ENCODE data around the gene PGP.

The PGP gene

DNA sequence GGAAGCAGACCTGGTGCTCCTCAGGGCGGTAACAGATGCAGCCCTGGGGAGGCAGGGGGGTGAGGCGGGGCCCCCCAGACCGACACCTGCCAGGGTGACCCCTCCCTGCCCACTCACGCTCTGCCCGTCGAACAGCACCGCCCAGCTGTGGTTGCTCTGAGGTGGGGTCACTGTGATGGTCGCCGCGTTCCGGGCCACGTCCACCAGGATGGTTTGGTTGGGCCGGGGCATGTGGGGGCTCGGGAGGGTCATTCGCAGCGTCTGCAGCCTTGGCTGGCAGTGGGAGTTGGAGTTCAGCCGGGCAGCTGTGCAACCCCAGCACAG is 4.7 kb downstream of the PGP start:
- CTCF ChIA-PET: no interaction called here
- POLR2A ChIA-PET: interaction anchor here (1.1 to 2.0 kb wide), 2 partner anchors 12 to 55 kb away, joined by 3 to 8 read pairs; partner anchors contain the start of gene TRAF7
- DNase-seq (ENCODE audit: extremely low spot score): no peak
- no peak for TF ChIP-seq CTBP1 (IDR thresholded peaks at IDR 0.05; ENCODE audit: borderline replicate concordance)
- TF ChIP-seq BHLHE40 (IDR thresholded peaks at IDR 0.05; ENCODE audit: borderline replicate concordance): no peak
- TF ChIP-seq ZNF384 (IDR thresholded peaks at IDR 0.05): no peak
- no peak for TF ChIP-seq L3MBTL2 (conservative IDR thresholded peaks at IDR 0.05)
- TF ChIP-seq PKNOX1 (IDR thresholded peaks at IDR 0.05): no peak
- no peak for TF ChIP-seq FOXM1 (IDR thresholded peaks at IDR 0.05; ENCODE audit: borderline replicate concordance)
- no peak for TF ChIP-seq SUZ12 (IDR thresholded peaks at IDR 0.05)
- no peak for TF ChIP-seq FOXA1 (IDR thresholded peaks at IDR 0.05)
- TF ChIP-seq NFRKB (IDR thresholded peaks at IDR 0.05): no peak
- TF ChIP-seq ARNT (IDR thresholded peaks at IDR 0.05): no peak
- no peak for TF ChIP-seq TARDBP (IDR thresholded peaks at IDR 0.05)
- TF ChIP-seq LEF1 (IDR thresholded peaks at IDR 0.05; ENCODE audit: borderline replicate concordance): no peak
- no peak for TF ChIP-seq HDGF (IDR thresholded peaks at IDR 0.05; ENCODE audit: borderline replicate concordance)
- TF ChIP-seq ELF4 (IDR thresholded peaks at IDR 0.05): no peak
- TF ChIP-seq FOXK2 (IDR thresholded peaks at IDR 0.05): no peak
- TF ChIP-seq SP1 (IDR thresholded peaks at IDR 0.05): no peak

DNA sequence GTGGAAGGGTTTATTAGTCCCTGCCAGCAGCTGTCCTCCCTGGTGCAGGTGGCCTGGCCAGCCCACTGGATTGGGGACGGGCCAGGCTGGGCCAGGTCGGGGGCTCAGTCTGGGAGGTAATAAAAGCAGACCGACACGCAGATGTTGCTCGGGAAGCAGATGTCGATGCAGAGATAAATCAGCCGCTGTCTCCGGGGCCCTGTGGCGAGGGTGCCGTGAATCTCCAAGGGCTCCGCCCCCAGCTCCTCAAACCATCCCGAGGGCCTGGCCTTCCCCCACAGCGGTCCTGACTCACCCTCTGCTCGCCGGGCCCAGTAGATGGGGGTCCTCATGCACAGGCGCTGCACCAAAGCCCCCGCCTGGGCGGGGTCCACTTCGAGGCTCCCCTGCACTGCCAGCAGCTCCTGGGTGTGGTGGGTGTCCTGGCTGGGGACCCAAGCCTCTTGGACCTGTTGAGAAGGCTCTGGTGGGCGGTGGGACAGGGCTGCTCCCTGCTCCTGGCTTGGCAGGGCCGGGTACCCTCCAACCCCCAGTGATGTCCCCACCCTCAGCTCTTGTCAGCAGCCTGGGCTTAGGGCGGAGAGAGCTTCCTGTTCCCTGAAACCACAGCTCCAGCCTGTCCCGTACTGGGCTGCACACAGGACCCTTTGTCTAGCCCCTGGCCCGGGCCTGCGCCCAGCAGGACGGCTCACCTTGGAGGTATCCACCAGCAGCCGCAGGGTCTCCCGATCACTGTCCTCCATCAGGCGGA is 5.2 kb downstream of the PGP start:
- POLR2A ChIA-PET: interaction anchor here (1.0 to 2.0 kb wide), 4 partner anchors 9 to 55 kb away, joined by 3 to 8 read pairs (median 4); partner anchors contain the start of genes ECI1 and TRAF7
- DNase-seq (ENCODE audit: extremely low spot score): no peak
- CTCF ChIA-PET: no interaction called here
- TF ChIP-seq SP1 (IDR thresholded peaks at IDR 0.05) (no peak), FOXM1 (IDR thresholded peaks at IDR 0.05; ENCODE audit: borderline replicate concordance) (no peak), L3MBTL2 (conservative IDR thresholded peaks at IDR 0.05) (no peak), TARDBP (IDR thresholded peaks at IDR 0.05) (no peak), SUZ12 (IDR thresholded peaks at IDR 0.05) (no peak), BHLHE40 (IDR thresholded peaks at IDR 0.05; ENCODE audit: borderline replicate concordance) (no peak), CTBP1 (IDR thresholded peaks at IDR 0.05; ENCODE audit: borderline replicate concordance) (no peak), ELF4 (IDR thresholded peaks at IDR 0.05) (no peak)

- TF ChIP-seq HDGF (IDR thresholded peaks at IDR 0.05; ENCODE audit: borderline replicate concordance): no peak
- no peak for TF ChIP-seq ZNF384 (IDR thresholded peaks at IDR 0.05)
- no peak for TF ChIP-seq FOXK2 (IDR thresholded peaks at IDR 0.05)
- no peak for TF ChIP-seq ELF4 (IDR thresholded peaks at IDR 0.05)
- TF ChIP-seq PKNOX1 (IDR thresholded peaks at IDR 0.05): no peak
- TF ChIP-seq TARDBP (IDR thresholded peaks at IDR 0.05): no peak
- TF ChIP-seq SUZ12 (IDR thresholded peaks at IDR 0.05): no peak
- no peak for TF ChIP-seq ARNT (IDR thresholded peaks at IDR 0.05)
- no peak for TF ChIP-seq NFRKB (IDR thresholded peaks at IDR 0.05)
- DNase-seq (ENCODE audit: extremely low spot score): no peak
- CTCF ChIA-PET: no interaction called here
- POLR2A ChIA-PET: interaction anchor here (1.0 to 2.0 kb wide), 3 partner anchors 10 to 54 kb away, joined by 3 to 8 read pairs (median 4); partner anchors contain the start of genes ECI1 and TRAF7
Observed at GRCh38 chr16:2208772-2209171, 5.9 kb downstream of the PGP start.

DNA sequence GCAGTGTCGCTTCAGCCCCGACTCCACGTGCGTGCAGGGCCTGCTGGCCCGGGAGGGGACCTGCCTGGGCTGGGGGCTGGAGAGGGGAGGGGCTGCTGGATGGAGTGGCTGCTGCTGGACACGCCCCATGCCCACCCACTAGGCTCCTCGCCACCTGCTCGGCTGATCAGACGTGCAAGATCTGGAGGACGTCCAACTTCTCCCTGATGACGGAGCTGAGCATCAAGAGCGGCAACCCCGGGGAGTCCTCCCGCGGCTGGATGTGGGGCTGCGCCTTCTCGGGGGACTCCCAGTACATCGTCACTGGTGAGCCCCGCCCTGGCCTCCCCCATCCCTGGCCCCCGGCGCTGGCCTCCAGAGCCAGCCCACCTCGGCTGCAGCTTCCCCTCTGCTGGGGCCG is 6.3 kb downstream of the PGP start:
- no peak for DNase-seq (ENCODE audit: extremely low spot score)
- ChIA-PET POLR2A (interaction anchor here (1.0 to 2.0 kb wide), 3 partner anchors 10 to 53 kb away, joined by 3 to 8 read pairs (median 4); partner anchors contain the start of genes ECI1 and TRAF7), CTCF (no interaction called here)
- TF ChIP-seq PKNOX1 (IDR thresholded peaks at IDR 0.05) (no peak), BHLHE40 (IDR thresholded peaks at IDR 0.05; ENCODE audit: borderline replicate concordance) (no peak), CTBP1 (IDR thresholded peaks at IDR 0.05; ENCODE audit: borderline replicate concordance) (no peak), FOXK2 (IDR thresholded peaks at IDR 0.05) (no peak), SUZ12 (IDR thresholded peaks at IDR 0.05) (no peak), HDGF (IDR thresholded peaks at IDR 0.05; ENCODE audit: borderline replicate concordance) (no peak), ZNF384 (IDR thresholded peaks at IDR 0.05) (no peak), TARDBP (IDR thresholded peaks at IDR 0.05) (no peak), L3MBTL2 (conservative IDR thresholded peaks at IDR 0.05) (no peak), LEF1 (IDR thresholded peaks at IDR 0.05; ENCODE audit: borderline replicate concordance) (no peak), FOXA1 (IDR thresholded peaks at IDR 0.05) (no peak), ELF4 (IDR thresholded peaks at IDR 0.05) (no peak), FOXM1 (IDR thresholded peaks at IDR 0.05; ENCODE audit: borderline replicate concordance) (no peak), SP1 (IDR thresholded peaks at IDR 0.05) (no peak), ARNT (IDR thresholded peaks at IDR 0.05) (no peak), NFRKB (IDR thresholded peaks at IDR 0.05) (no peak)

GRCh38 chr16:2207872-2208271 is 6.8 kb downstream of the PGP start:
- DNase-seq (ENCODE audit: extremely low spot score): no peak
- TF ChIP-seq CTBP1 (IDR thresholded peaks at IDR 0.05; ENCODE audit: borderline replicate concordance) (no peak), HDGF (IDR thresholded peaks at IDR 0.05; ENCODE audit: borderline replicate concordance) (no peak), ELF4 (IDR thresholded peaks at IDR 0.05) (no peak), BHLHE40 (IDR thresholded peaks at IDR 0.05; ENCODE audit: borderline replicate concordance) (no peak), FOXA1 (IDR thresholded peaks at IDR 0.05) (no peak)
- ChIA-PET CTCF (no interaction called here), POLR2A (interaction anchor here (1.6 kb wide), 1 partner anchor 44 kb away, joined by 4 read pairs; the partner anchor contains the start of gene ECI1)

All from HEK293T (cell line).